Stimulated activated CD4-positive, alpha-beta T cell treated with anti-CD3 and anti-CD28 coated beads, Interleukin-4, amount 100 ng/mL, for 1 hour (primary cell): ENCODE measurements around the gene RCAN2.

Source experiments
- DNase-seq: peaks from one replicate; pipeline ENCODE4 v3.0.0-alpha.2; 2020

The RCAN2 gene

GRCh38 chr6:46204880-46205650 is 286.2 kb downstream of the RCAN2 start:
- no peak for DNase-seq

GRCh38 chr6:46203391-46204177 is 287.7 kb downstream of the RCAN2 start:
- no peak for DNase-seq

GRCh38 chr6:46201702-46202101 is 289.5 kb downstream of the RCAN2 start:
- DNase-seq, result no peak

GRCh38 chr6:46199387-46199786 is 291.9 kb downstream of the RCAN2 start:
- DNase-seq, result no peak

- DNase-seq, result no peak
Observed at GRCh38 chr6:46191961-46192360, 299.3 kb downstream of the RCAN2 start.

- no peak for DNase-seq
Observed at GRCh38 chr6:46190889-46191288, 300.4 kb downstream of the RCAN2 start.

GRCh38 chr6:46189726-46190125 is 301.5 kb downstream of the RCAN2 start:
- DNase-seq, result no peak

GRCh38 chr6:46186583-46186982 is 304.7 kb downstream of the RCAN2 start:
- DNase-seq, result no peak

GRCh38 chr6:46184114-46184513 is 307.1 kb downstream of the RCAN2 start:
- no peak for DNase-seq

- no peak for DNase-seq
Observed at GRCh38 chr6:46175976-46176375, 315.3 kb downstream of the RCAN2 start.

GRCh38 chr6:46175446-46175845 is 315.8 kb downstream of the RCAN2 start:
- DNase-seq, result no peak

GRCh38 chr6:46174904-46175303 is 316.3 kb downstream of the RCAN2 start:
- DNase-seq, result no peak

- DNase-seq, result no peak
Observed at GRCh38 chr6:46172176-46172575, 319.1 kb downstream of the RCAN2 start.
